HCT116 (cell line): ENCODE measurements around the gene TFE3. TPM values are rescaled to one million over a fixed set of nuclear protein-coding genes. Genes with fewer than 3 reads are reported as not detected.

Experiments used
- ATAC-seq: fragments of 200-7000 bp; cut with Tn5 transposase; 2 replicates; pipeline ENCODE4 v1.9.1; 2020; ENCODE audit warnings: mild to moderate bottlenecking, moderate library complexity
- BruUV-seq: library from RNA; stranded (reverse); fragments of 400-500 nt; replicated peaks from 2 replicates; lab custom pipeline; 2021; lab: Mats Ljungman, UMichigan
- CTCF ChIA-PET: fragments of 300-600 bp; sonication (Branson Sonifier 250); formaldehyde crosslinking; loops from one replicate; lab custom pipeline; 2021; ENCODE audit warnings: antibody characterized with exemption; lab: Charles Lee
- POLR2A ChIA-PET: fragments of 300-600, 350-600 bp; sonication (Branson Sonifier 250); formaldehyde crosslinking; loops from one replicate; lab custom pipeline; 2021; ENCODE audit warnings: antibody characterized with exemption; lab: Charles Lee
- RAD21 ChIA-PET, 2 experiments: fragments of 300-600 bp; sonication (Branson Sonifier 250); formaldehyde crosslinking; loops; one replicate each; lab custom pipeline; 2023; ENCODE audit warnings: low total read pairs in 2 of 2; ENCODE audit not compliant: uncharacterized antibody in 2 of 2, unreplicated experiment in 2 of 2, low non-redundant PET in 1 of 2; lab: Charles Lee
- DNase-seq: peaks from one replicate; pipeline ENCODE4 v3.0.0-alpha.2; 2010; ENCODE audit warnings: low read depth, low spot score
- H2AFZ ChIP-seq: fragments of 200-600 bp; shearing (Covaris generic), sonication (generic); 2 replicates; pipeline ENCODE4 v1.6.1; 2017; ENCODE audit warnings: low read depth, mixed run types, mixed read lengths, antibody characterized with exemption, low read length; ENCODE audit not compliant: poor library complexity, severe bottlenecking
- H3K27ac ChIP-seq: 2 replicates; pipeline ENCODE4 v1.5.1; 2012; ENCODE audit warnings: low read depth, low read length
- H3K27me3 ChIP-seq: fragments of 200-600 bp; sonication (generic); 2 replicates; pipeline ENCODE4 v1.6.1; 2016; ENCODE audit warnings: mixed run types, low read length, mixed read lengths; ENCODE audit not compliant: insufficient read depth
- H3K36me3 ChIP-seq, 2 experiments: fragments of 200-500 bp in 1 of 2; fragments of 200-600 bp in 1 of 2; sonication (Bioruptor generic) in 1 of 2; sonication (generic) in 1 of 2; 2 replicates each; pipeline versions ENCODE4 v1.5.1 to v1.6.1; 2014 to 2016; ENCODE audit warnings: low read length in 2 of 2, inconsistent platforms in 1 of 2, mixed read lengths in 1 of 2, mixed run types in 1 of 2; ENCODE audit not compliant: insufficient read depth in 2 of 2, control insufficient read depth in 1 of 2
- H3K4me1 ChIP-seq, 2 experiments: fragments of 200-600 bp in 1 of 2; sonication (generic) in 1 of 2; 2 replicates each; pipeline versions ENCODE4 v1.5.1 to v1.6.1; 2012 to 2017; ENCODE audit warnings: low read length in 2 of 2, inconsistent platforms in 1 of 2, mild to moderate bottlenecking in 1 of 2, mixed read lengths in 1 of 2, mixed run types in 1 of 2, moderate library complexity in 1 of 2; ENCODE audit not compliant: insufficient read depth in 2 of 2, control insufficient read depth in 1 of 2
- H3K4me2 ChIP-seq: fragments of 200-600 bp; sonication (generic); 2 replicates; pipeline ENCODE4 v1.6.1; 2017; ENCODE audit warnings: mixed run types, low read length, mixed read lengths
- H3K4me3 ChIP-seq, 2 experiments: fragments of 200-600 bp in 1 of 2; sonication (generic) in 1 of 2; replicated peaks in 1 of 2; 2 replicates each; pipeline ENCODE4 v1.5.1; 2011 to 2016; ENCODE audit warnings: low read length in 2 of 2, control low read depth in 1 of 2, low read depth in 1 of 2, mild to moderate bottlenecking in 1 of 2, mixed read lengths in 1 of 2, mixed run types in 1 of 2
- H3K79me2 ChIP-seq: fragments of 200-600 bp; sonication (generic); 2 replicates; pipeline ENCODE4 v1.6.1; 2017; ENCODE audit warnings: mild to moderate bottlenecking, mixed run types, low read length, moderate library complexity, mixed read lengths; ENCODE audit not compliant: insufficient read depth
- H3K9ac ChIP-seq: fragments of 200-600 bp; sonication (generic); 2 replicates; pipeline ENCODE4 v1.6.1; 2016; ENCODE audit warnings: low read length, mixed read lengths
- H3K9me2 ChIP-seq: fragments of 200-600 bp; sonication (generic), shearing (Covaris generic); 2 replicates; pipeline ENCODE4 v1.6.1; 2017; ENCODE audit warnings: mixed run types, mild to moderate bottlenecking, moderate library complexity; ENCODE audit not compliant: insufficient read depth
- H3K9me3 ChIP-seq, 2 experiments: fragments of 200-500 bp in 1 of 2; fragments of 200-600 bp in 1 of 2; sonication (Bioruptor generic) in 1 of 2; sonication (generic) in 1 of 2; 2 replicates each; pipeline ENCODE4 v1.6.1; 2014 to 2017; ENCODE audit warnings: low read length in 2 of 2, mixed read lengths in 2 of 2, inconsistent platforms in 1 of 2, low read depth in 1 of 2, mild to moderate bottlenecking in 1 of 2, mixed run types in 1 of 2, moderate library complexity in 1 of 2; ENCODE audit not compliant: control insufficient read depth in 1 of 2, insufficient read depth in 1 of 2
- H4K20me1 ChIP-seq: fragments of 200-600 bp; sonication (generic), shearing (Covaris generic); 2 replicates; pipeline ENCODE4 v1.6.1; 2017; ENCODE audit warnings: mixed run types, mild to moderate bottlenecking, moderate library complexity; ENCODE audit not compliant: insufficient read depth
- EZH2phosphoT487 ChIP-seq: fragments of 200-600 bp; IDR thresholded peaks from 2 replicates; pipeline ENCODE4 v1.6.1; 2018; ENCODE audit warnings: antibody characterized with exemption, borderline replicate concordance
- POLR2A ChIP-seq: IDR thresholded peaks from 2 replicates; pipeline ENCODE4 v1.7.0; 2011; ENCODE audit warnings: borderline replicate concordance; ENCODE audit not compliant: insufficient read depth, insufficient read length; ENCODE audit errors: extremely low read depth
- POLR2AphosphoS5 ChIP-seq: IDR thresholded peaks from 2 replicates; pipeline ENCODE4 v1.6.1; 2011; ENCODE audit warnings: mild to moderate bottlenecking, low read depth, low read length, moderate library complexity
- SP1 ChIP-seq: IDR thresholded peaks from 2 replicates; pipeline ENCODE4 v1.6.1; 2012; ENCODE audit warnings: low read depth
- TCF7L2 ChIP-seq: IDR thresholded peaks from 2 replicates; pipeline ENCODE4 v1.7.0; 2011; ENCODE audit warnings: borderline replicate concordance, inconsistent platforms; ENCODE audit not compliant: insufficient read depth, insufficient read length; ENCODE audit errors: extremely low read depth
- YY1 ChIP-seq: IDR thresholded peaks from 2 replicates; pipeline ENCODE4 v1.6.1; 2011; ENCODE audit warnings: low read length, low read depth, moderate library complexity, mild to moderate bottlenecking; ENCODE audit not compliant: insufficient replicate concordance; ENCODE audit errors: extremely low read depth
- intact Hi-C: fragments of 100-400 bp; cut with micrococcal nuclease; formaldehyde crosslinking; loops from 2 replicates; pipeline ENCODE4 v1.10.0; 2022
- total RNA-seq: library from RNA; stranded (reverse); gene quantifications from one replicate; pipeline ENCODE4 v1.2.1, GENCODE V29; 2021; ENCODE audit not compliant: unreplicated experiment
- TF ChIP-seq, protein P1 (sequence below): IDR thresholded peaks from 2 replicates; pipeline ENCODE4 v1.6.1; 2012; ENCODE audit warnings: low read depth

TFE3 gene
- total RNA-seq, 1 experiment from 2014 or later, result 17.1 TPM

DNA sequence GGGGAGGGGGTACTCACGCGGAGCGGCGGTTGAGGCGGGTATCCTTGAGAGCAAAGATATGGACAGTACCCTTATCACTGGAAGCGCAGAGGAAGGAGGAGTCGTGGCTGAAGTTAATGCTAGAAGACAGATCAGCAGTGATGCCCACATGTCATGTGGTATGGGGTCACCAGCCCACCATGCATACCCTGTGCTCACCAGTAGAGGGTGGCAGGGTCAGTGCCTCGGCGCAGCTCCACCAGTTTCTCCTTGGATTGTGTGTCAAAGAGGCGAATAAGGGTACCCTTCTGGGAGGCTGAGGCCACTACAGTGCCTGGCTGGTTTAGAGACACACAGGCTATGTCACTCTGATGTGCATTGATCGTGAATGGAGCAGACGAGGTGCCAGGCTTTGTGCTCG is 32.2 kb upstream of the TFE3 start:
- Histone ChIP-seq H3K9ac (no peak overlapping the region), H2AFZ (no peak overlapping the region), H3K4me2 (no peak overlapping the region), H3K9me2 (no peaks in the 10 kb centered on the region), H3K4me3 (no peak overlapping the region), H3K27ac (no peak overlapping the region), H3K4me1 (peaks cover 0 to 20% of the 10 kb centered on the region in 2 experiments; a peak in 2 of 4 replicates), H3K79me2 (no peaks in the 10 kb centered on the region), H3K27me3 (no peaks in the 10 kb centered on the region), H3K36me3 (no peaks in the 10 kb centered on the region), H4K20me1 (no peaks in the 10 kb centered on the region), H3K9me3 (no peaks in the 10 kb centered on the region)
- RAD21 ChIA-PET, result no interaction called here
- ATAC-seq (no peak), DNase-seq (no peak)
- POLR2A ChIA-PET, result no interaction called here
- no TSS peak for BruUV-seq
- intact Hi-C loops, result no loop called here
- CTCF ChIA-PET, result no interaction called here
- TF ChIP-seq, protein P1, sequence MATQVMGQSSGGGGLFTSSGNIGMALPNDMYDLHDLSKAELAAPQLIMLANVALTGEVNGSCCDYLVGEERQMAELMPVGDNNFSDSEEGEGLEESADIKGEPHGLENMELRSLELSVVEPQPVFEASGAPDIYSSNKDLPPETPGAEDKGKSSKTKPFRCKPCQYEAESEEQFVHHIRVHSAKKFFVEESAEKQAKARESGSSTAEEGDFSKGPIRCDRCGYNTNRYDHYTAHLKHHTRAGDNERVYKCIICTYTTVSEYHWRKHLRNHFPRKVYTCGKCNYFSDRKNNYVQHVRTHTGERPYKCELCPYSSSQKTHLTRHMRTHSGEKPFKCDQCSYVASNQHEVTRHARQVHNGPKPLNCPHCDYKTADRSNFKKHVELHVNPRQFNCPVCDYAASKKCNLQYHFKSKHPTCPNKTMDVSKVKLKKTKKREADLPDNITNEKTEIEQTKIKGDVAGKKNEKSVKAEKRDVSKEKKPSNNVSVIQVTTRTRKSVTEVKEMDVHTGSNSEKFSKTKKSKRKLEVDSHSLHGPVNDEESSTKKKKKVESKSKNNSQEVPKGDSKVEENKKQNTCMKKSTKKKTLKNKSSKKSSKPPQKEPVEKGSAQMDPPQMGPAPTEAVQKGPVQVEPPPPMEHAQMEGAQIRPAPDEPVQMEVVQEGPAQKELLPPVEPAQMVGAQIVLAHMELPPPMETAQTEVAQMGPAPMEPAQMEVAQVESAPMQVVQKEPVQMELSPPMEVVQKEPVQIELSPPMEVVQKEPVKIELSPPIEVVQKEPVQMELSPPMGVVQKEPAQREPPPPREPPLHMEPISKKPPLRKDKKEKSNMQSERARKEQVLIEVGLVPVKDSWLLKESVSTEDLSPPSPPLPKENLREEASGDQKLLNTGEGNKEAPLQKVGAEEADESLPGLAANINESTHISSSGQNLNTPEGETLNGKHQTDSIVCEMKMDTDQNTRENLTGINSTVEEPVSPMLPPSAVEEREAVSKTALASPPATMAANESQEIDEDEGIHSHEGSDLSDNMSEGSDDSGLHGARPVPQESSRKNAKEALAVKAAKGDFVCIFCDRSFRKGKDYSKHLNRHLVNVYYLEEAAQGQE, result no peak

DNA sequence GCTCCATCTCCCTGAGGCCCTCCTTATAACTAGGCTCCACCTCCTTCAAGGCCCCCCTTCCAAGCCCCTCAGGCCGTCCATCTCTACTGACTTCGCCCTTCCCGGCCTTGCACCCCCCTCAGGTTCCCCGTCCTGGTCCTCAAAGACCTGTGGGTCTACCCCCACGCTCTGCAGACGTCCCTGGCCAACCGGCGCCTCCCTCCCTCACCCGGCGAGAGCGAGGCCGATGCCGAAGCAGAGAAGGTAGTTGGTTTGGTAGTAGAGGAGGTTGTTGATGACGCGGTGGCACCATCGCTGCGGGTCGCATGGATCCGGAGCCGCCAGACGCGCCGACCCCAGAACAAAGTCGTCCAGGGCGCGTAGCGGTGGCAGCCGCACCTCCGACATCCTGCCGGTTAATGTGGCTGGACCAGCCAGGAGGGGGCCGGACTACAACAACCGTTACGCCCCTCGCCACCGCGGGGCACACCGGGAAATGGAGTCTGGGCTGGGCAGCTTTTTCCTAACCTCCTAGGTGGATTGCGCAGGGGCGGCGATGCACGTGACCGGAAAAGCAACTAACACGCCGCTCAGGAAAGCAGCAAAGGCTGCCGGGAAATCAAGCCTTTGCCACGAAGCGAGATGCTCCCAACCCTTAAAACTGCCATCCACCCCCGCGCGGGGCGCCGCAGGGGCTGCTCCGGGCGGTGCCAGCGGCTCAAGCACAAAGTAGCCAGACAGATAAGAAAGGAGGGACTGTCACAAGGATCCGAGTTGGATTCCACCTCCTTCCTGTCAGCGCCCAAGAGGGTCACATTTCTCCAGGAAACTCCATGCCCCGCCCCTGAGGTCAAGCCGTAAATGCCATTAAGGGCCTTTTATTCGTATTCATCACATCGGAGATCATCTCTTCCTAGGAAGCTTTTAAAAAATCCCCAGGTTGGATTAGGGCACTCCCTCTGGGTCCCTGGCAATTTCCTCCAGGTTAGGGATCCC is 30.7 kb upstream of the TFE3 start, which contains the start of gene PRAF2:
Gene PRAF2, minus strand, starts transcription at position 402 of the 975 bp plus-strand sequence. Its CDS starts 15 bp downstream, at position 387.
- ATAC-seq (peak; percentile 97), DNase-seq (peak; percentile 66)
- no TSS peak for BruUV-seq
- Histone ChIP-seq H3K27ac (peak within 1 kb of the TSS; percentile 45), H3K4me1 (peaks cover 0 to 15% of the 10 kb centered on the region in 2 experiments; a peak in 2 of 4 replicates), H3K36me3 (no peaks in the 10 kb centered on the region), H3K9ac (peak within 1 kb of the TSS; percentile 49), H3K27me3 (no peaks in the 10 kb centered on the region), H3K9me3 (no peaks in the 10 kb centered on the region), H3K9me2 (no peaks in the 10 kb centered on the region), H3K4me3 (peak within 1 kb of the TSS; percentile 65 to 70), H3K79me2 (no peaks in the 10 kb centered on the region), H2AFZ (no peak within 1 kb of the TSS)
- ChIA-PET CTCF (no interaction called here), RAD21 (no interaction called here), POLR2A (no interaction called here)
- intact Hi-C loops, result no loop called here
- no peak for TF ChIP-seq SP1
- peak; percentile 81 for TF ChIP-seq POLR2AphosphoS5
- TF ChIP-seq POLR2A, result peak; percentile 29
- TF ChIP-seq YY1, result peak; percentile 37
- TF ChIP-seq TCF7L2, result peak; percentile 50
- no peak for TF ChIP-seq EZH2phosphoT487
- TF ChIP-seq, protein P1, result no peak
- TF ChIP-seq, all 23 proteins: peak for 4
- H3K4me2 ChIP-seq, result peak within 1 kb of the TSS; percentile 81
- H4K20me1 ChIP-seq, result no peaks in the 10 kb centered on the region
